H1 (cell line): Measurements from ENCODE around the gene CCR8. TPM values are rescaled to one million over a fixed set of nuclear protein-coding genes. Genes with fewer than 3 reads are reported as not detected.

ENCODE experiments used
- CTCF ChIA-PET: fragments of 300-600 bp; sonication (Branson Sonifier 250); formaldehyde crosslinking; loops from one replicate; lab custom pipeline; 2021; ENCODE audit not compliant: partially characterized antibody; lab: Charles Lee
- POLR2A ChIA-PET: fragments of 300-600 bp; sonication (Branson Sonifier 250); formaldehyde crosslinking; loops from one replicate; lab custom pipeline; 2021; ENCODE audit warnings: inconsistent platforms; ENCODE audit not compliant: partially characterized antibody; lab: Charles Lee
- DNase-seq, 2 experiments: peaks; one replicate each; pipeline versions ENCODE4 v3.0.0 to v3.0.0-alpha.2; 2010 to 2022; ENCODE audit warnings: low spot score in 2 of 2, low read depth in 1 of 2, mixed read lengths in 1 of 2
- FAIRE-seq: peaks from 2 replicates; lab custom pipeline; 2011; peaks lifted over from hg19 to GRCh38; lab: Jason Lieb, UNC
- H2AFZ ChIP-seq: 2 replicates; pipeline ENCODE4 v1.8.1; 2012; ENCODE audit warnings: low read length, inconsistent platforms
- H2AK5ac ChIP-seq: 2 replicates; pipeline ENCODE4 v1.6.1; 2013; ENCODE audit warnings: low read depth, low read length
- H2BK120ac ChIP-seq: replicated peaks from 2 replicates; pipeline ENCODE3; 2013; ENCODE audit warnings: low read depth, low read length, inconsistent platforms
- H2BK12ac ChIP-seq: 2 replicates; pipeline ENCODE4 v1.6.1; 2013; ENCODE audit warnings: low read depth, low read length
- H2BK15ac ChIP-seq: 2 replicates; pipeline ENCODE4 v1.6.1; 2013; ENCODE audit warnings: low read length
- H2BK20ac ChIP-seq: 2 replicates; pipeline ENCODE4 v1.6.1; 2013; ENCODE audit warnings: low read length
- H2BK5ac ChIP-seq: 2 replicates; pipeline ENCODE4 v1.6.1; 2013; ENCODE audit warnings: low read depth, low read length
- H3K14ac ChIP-seq: 2 replicates; pipeline ENCODE4 v1.6.1; 2013; ENCODE audit warnings: inconsistent platforms; ENCODE audit not compliant: insufficient read length
- H3K18ac ChIP-seq: 2 replicates; pipeline ENCODE4 v1.6.1; 2013; ENCODE audit warnings: low read length; ENCODE audit errors: extremely low read depth
- H3K23ac ChIP-seq: 2 replicates; pipeline ENCODE4 v1.6.1; 2013; ENCODE audit warnings: inconsistent platforms; ENCODE audit not compliant: insufficient read length
- H3K23me2 ChIP-seq: 2 replicates; pipeline ENCODE4 v1.6.1; 2013; ENCODE audit warnings: low read depth, low read length
- H3K27ac ChIP-seq: 2 replicates; pipeline ENCODE4 v1.6.1; 2011; ENCODE audit warnings: low read depth, low read length, inconsistent platforms
- H3K27me3 ChIP-seq, 4 experiments: replicated peaks in 1 of 4; 1 replicate in 1 of 4; 2 replicates in 3 of 4; pipeline versions ENCODE4 v1.6.1 to v1.8.1; 2011 to 2013; ENCODE audit warnings: low read length in 3 of 4, mild to moderate bottlenecking in 3 of 4, inconsistent platforms in 2 of 4, mixed read lengths in 2 of 4, moderate library complexity in 1 of 4; ENCODE audit not compliant: control insufficient read depth in 3 of 4, insufficient read depth in 3 of 4; ENCODE audit errors: extremely low read depth in 1 of 4
- H3K36me3 ChIP-seq, 4 experiments: 2 replicates each; pipeline versions ENCODE4 v1.6.1 to v1.8.1; 2011 to 2013; ENCODE audit warnings: mild to moderate bottlenecking in 4 of 4, low read length in 3 of 4, moderate library complexity in 2 of 4, control low read depth in 1 of 4, inconsistent platforms in 1 of 4; ENCODE audit not compliant: insufficient read depth in 4 of 4, control insufficient read depth in 2 of 4
- H3K4ac ChIP-seq: replicated peaks from 2 replicates; pipeline ENCODE3; 2013; ENCODE audit warnings: low read length, low read depth, mixed read lengths, inconsistent platforms; ENCODE audit not compliant: insufficient read length
- H3K4me1 ChIP-seq, 4 experiments: replicated peaks in 1 of 4; 1 replicate in 1 of 4; 2 replicates in 3 of 4; pipeline versions ENCODE4 v1.6.1 to v1.8.1; 2011 to 2013; ENCODE audit warnings: low read length in 3 of 4, inconsistent platforms in 2 of 4, mixed read lengths in 1 of 4; ENCODE audit not compliant: insufficient read depth in 4 of 4, control insufficient read depth in 3 of 4
- H3K4me2 ChIP-seq, 2 experiments: 2 replicates each; pipeline versions ENCODE4 v1.6.1 to v1.8.1; 2011 to 2013; ENCODE audit warnings: low read depth in 2 of 2, low read length in 2 of 2, control low read depth in 1 of 2, inconsistent platforms in 1 of 2, mild to moderate bottlenecking in 1 of 2; ENCODE audit not compliant: insufficient read depth in 1 of 2
- H3K4me3 ChIP-seq, 4 experiments: fragments of 200-600, 300-600 bp in 1 of 4; sonication (generic), shearing (Covaris generic), sonication (Bioruptor Twin) in 1 of 4; 2 replicates each; pipeline versions ENCODE4 v1.5.1 to v1.8.1; 2011 to 2016; ENCODE audit warnings: low read length in 4 of 4, low read depth in 3 of 4, control low read depth in 2 of 4, inconsistent platforms in 2 of 4, mild to moderate bottlenecking in 2 of 4, mixed read lengths in 1 of 4, moderate library complexity in 1 of 4; ENCODE audit not compliant: insufficient read depth in 2 of 4; ENCODE audit errors: extremely low read depth in 1 of 4
- H3K56ac ChIP-seq: replicated peaks from 2 replicates; pipeline ENCODE3; 2013; ENCODE audit warnings: low read depth, mild to moderate bottlenecking, mixed read lengths, low read length, inconsistent platforms; ENCODE audit not compliant: insufficient read length
- H3K79me1 ChIP-seq: 2 replicates; pipeline ENCODE4 v1.6.1; 2013; ENCODE audit warnings: low read depth, low read length, control low read depth
- H3K79me2 ChIP-seq, 2 experiments: 2 replicates each; pipeline versions ENCODE4 v1.6.1 to v1.8.1; 2012 to 2013; ENCODE audit warnings: low read length in 2 of 2, mild to moderate bottlenecking in 2 of 2, inconsistent platforms in 1 of 2; ENCODE audit not compliant: insufficient read depth in 2 of 2, control insufficient read depth in 1 of 2
- H3K9ac ChIP-seq, 4 experiments: replicated peaks in 1 of 4; 1 replicate in 1 of 4; 2 replicates in 3 of 4; pipeline versions ENCODE4 v1.6.1 to v1.8.1; 2011 to 2013; ENCODE audit warnings: low read depth in 3 of 4, low read length in 3 of 4, control low read depth in 2 of 4, mild to moderate bottlenecking in 2 of 4, moderate library complexity in 2 of 4, inconsistent platforms in 1 of 4; ENCODE audit errors: extremely low read depth in 1 of 4
- H3K9me3 ChIP-seq, 2 experiments: 2 replicates each; pipeline versions ENCODE4 v1.6.1 to v1.8.1; 2012 to 2013; ENCODE audit warnings: mild to moderate bottlenecking in 2 of 2, moderate library complexity in 2 of 2, control low read depth in 1 of 2, inconsistent platforms in 1 of 2, low read depth in 1 of 2, low read length in 1 of 2, mixed read lengths in 1 of 2; ENCODE audit not compliant: insufficient read depth in 2 of 2
- H4K20me1 ChIP-seq, 2 experiments: replicated peaks in 1 of 2; 2 replicates each; pipeline versions ENCODE3 to v1.8.1; 2011 to 2013; ENCODE audit warnings: inconsistent platforms in 2 of 2, low read length in 2 of 2, mild to moderate bottlenecking in 1 of 2; ENCODE audit not compliant: insufficient read depth in 2 of 2, control insufficient read depth in 1 of 2
- H4K5ac ChIP-seq: 2 replicates; pipeline ENCODE4 v1.6.1; 2013; ENCODE audit warnings: low read length, low read depth, mixed read lengths, inconsistent platforms; ENCODE audit not compliant: insufficient read length
- H4K8ac ChIP-seq: 2 replicates; pipeline ENCODE4 v1.8.0; 2013; ENCODE audit warnings: mild to moderate bottlenecking, moderate library complexity, low read length, inconsistent platforms; ENCODE audit not compliant: insufficient read depth; ENCODE audit errors: extremely low read depth
- H4K91ac ChIP-seq: replicated peaks from 2 replicates; pipeline ENCODE3; 2013; ENCODE audit warnings: low read length, mixed read lengths, inconsistent platforms; ENCODE audit not compliant: insufficient read length
- CTCF ChIP-seq, 3 experiments: IDR thresholded peaks; 1 replicate in 2 of 3; 2 replicates in 1 of 3; pipeline versions ENCODE4 v1.5.1 to v1.6.1; 2011; ENCODE audit warnings: low read length in 3 of 3, mild to moderate bottlenecking in 3 of 3, inconsistent platforms in 2 of 3, low read depth in 1 of 3, moderate library complexity in 1 of 3; ENCODE audit not compliant: insufficient read depth in 1 of 3; ENCODE audit errors: control extremely low read depth in 1 of 3
- GTF2F1 ChIP-seq: IDR thresholded peaks from 2 replicates; pipeline ENCODE4 v1.6.1; 2012; ENCODE audit warnings: low read depth, low read length, improper control_type of control experiment, borderline replicate concordance
- KDM1A ChIP-seq: fragments of 200-600, 300-600 bp; sonication (generic); IDR thresholded peaks from 2 replicates; pipeline ENCODE4 v1.7.1; 2016; ENCODE audit warnings: mild to moderate bottlenecking, low read length, borderline replicate concordance
- MAX ChIP-seq: IDR thresholded peaks from 2 replicates; pipeline ENCODE4 v1.6.1; 2012; ENCODE audit warnings: inconsistent platforms
- RAD21 ChIP-seq, 2 experiments: IDR thresholded peaks in 1 of 2; conservative IDR thresholded peaks in 1 of 2; 2 replicates each; pipeline ENCODE4 v1.6.1; 2011; ENCODE audit warnings: low read depth in 2 of 2, low read length in 2 of 2, improper control_type of control experiment in 1 of 2, inconsistent platforms in 1 of 2, mild to moderate bottlenecking in 1 of 2, moderate library complexity in 1 of 2
- RFX5 ChIP-seq: IDR thresholded peaks from 2 replicates; pipeline ENCODE4 v1.6.1; 2011; ENCODE audit warnings: low read depth, low read length, improper control_type of control experiment, borderline replicate concordance
- SAP30 ChIP-seq: fragments of 300-600 bp; sonication (generic); IDR thresholded peaks from 2 replicates; pipeline ENCODE4 v1.7.1; 2012; ENCODE audit warnings: low read length, moderate library complexity, mild to moderate bottlenecking, inconsistent platforms; ENCODE audit not compliant: insufficient read depth, insufficient replicate concordance
- SIRT6 ChIP-seq: IDR thresholded peaks from one replicate; pipeline ENCODE4 v1.7.1; 2012; ENCODE audit warnings: low read length, inconsistent platforms
- SIX5 ChIP-seq: IDR thresholded peaks from 2 replicates; pipeline ENCODE4 v1.6.1; 2011; ENCODE audit warnings: mild to moderate bottlenecking, low read depth, low read length
- TAF1 ChIP-seq: IDR thresholded peaks from 2 replicates; pipeline ENCODE4 v1.6.1; 2011; ENCODE audit warnings: mild to moderate bottlenecking, low read depth, low read length
- WGBS, 2 experiments: shearing (Covaris generic) in 1 of 2; methylation state at CpG; one replicate each; pipeline versions ENCODE4 v1.1.6 to v1.1.7; 2013 to 2015; ENCODE audit warnings: low lambda C conversion rate in 2 of 2, mixed read lengths in 2 of 2, inconsistent platforms in 1 of 2, low coverage in 1 of 2, missing lambda C conversion rate in 1 of 2; ENCODE audit not compliant: insufficient replicate concordance in 2 of 2, insufficient coverage in 1 of 2, insufficient read length in 1 of 2; ENCODE audit errors: extremely low coverage in 1 of 2, missing lambda C conversion rate in 1 of 2; 5-methylcytosine and 5-hydroxymethylcytosine counted together
- polyA plus RNA-seq, 7 experiments: library from polyadenylated mRNA; depleted of rRNA in 3 of 7; stranded (reverse) in 5 of 7; unstranded in 2 of 7; fragments of >200 nt in 5 of 7; fragments of 200-250 nt in 2 of 7; gene quantifications; 1 replicate in 5 of 7; 2 replicates in 1 of 7; 4 replicates in 1 of 7; pipeline versions ENCODE4 v1.2.1 to v1.2.3, GENCODE V29; 2011 to 2013; ENCODE audit warnings: missing spikeins in 2 of 7, mixed read lengths in 2 of 7
- total RNA-seq: library from RNA; stranded (reverse); fragmentation: NEBNext Ultra II Directional; extraction: Animal tissue kit (Norgen Biotek cat#: 25700); gene quantifications from 2 replicates; pipeline ENCODE4 v1.2.1, GENCODE V29; 2021

The CCR8 gene
- total and polyA plus RNA-seq, 2 of the 8 experiments (the other 6 are each of a cell fraction or from before 2014, with no cell fraction given): 0.35 TPM; not detected in 1

GRCh38 chr3:39291903-39292329, 37.6 kb upstream of the CCR8 start:
- WGBS, 2 experiments: 35% methylated on average over 5 of the region's 5 CpGs; no CpG with 5 or more reads in 1 of the 2 experiments
- no peak for FAIRE-seq
- TF ChIP-seq SAP30: no peak
- TF ChIP-seq GTF2F1: no peak
- peak; percentile 19; the same call in 1 of the 2 replicates for TF ChIP-seq KDM1A
- peak; percentile 80 to 88 for TF ChIP-seq RAD21 (IDR thresholded peaks at IDR 0.05 in 1 of 2, conservative IDR thresholded peaks at IDR 0.05 in 1 of 2; ENCODE audit: low read depth in 2 of 2, low read length in 2 of 2)
- no peak for TF ChIP-seq TAF1
- peak; percentile 80 to 96 (median 91) for TF ChIP-seq CTCF (IDR thresholded peaks at IDR 0.05; ENCODE audit: control extremely low read depth in 1 of 3, insufficient read depth in 1 of 3, low read depth in 1 of 3, low read length in 3 of 3)
- no peak for TF ChIP-seq RFX5
- no peak for TF ChIP-seq SIRT6
- peak; percentile 45; the same call in 1 of the 2 replicates for TF ChIP-seq MAX
- no peak for TF ChIP-seq SIX5

More at GRCh38 chr3:39291903-39292329, 37.6 kb upstream of the CCR8 start:
- Histone ChIP-seq H3K4me1 (no peaks in the 10 kb centered on the region; a peak in 2 of 7 replicates), H2BK12ac (no peak overlapping the region), H4K20me1 (no peaks in the 10 kb centered on the region), H3K4me3 (no peak overlapping the region), H3K23ac (no peak overlapping the region), H2BK15ac (no peak overlapping the region), H3K56ac (no peak overlapping the region), H3K9me3 (no peaks in the 10 kb centered on the region), H3K79me2 (no peaks in the 10 kb centered on the region), H3K79me1 (no peaks in the 10 kb centered on the region), H2AK5ac (no peak overlapping the region), H3K27ac (no peak overlapping the region), H4K91ac (no peak overlapping the region), H3K4me2 (no peak overlapping the region), H4K8ac (no peak overlapping the region), H3K18ac (no peak overlapping the region; the same call in 1 of the 2 replicates), H3K27me3 (no peaks in the 10 kb centered on the region; a peak in 1 of 7 replicates), H3K23me2 (no peaks in the 10 kb centered on the region), H4K5ac (no peak overlapping the region), H2AFZ (peak overlapping the region; percentile 98; the same call in 1 of the 2 replicates), H2BK20ac (no peak overlapping the region), H3K4ac (no peak overlapping the region), H3K36me3 (no peaks in the 10 kb centered on the region), H2BK120ac (no peak overlapping the region), H2BK5ac (no peak overlapping the region), H3K9ac (no peak overlapping the region), H3K14ac (no peak overlapping the region)
- ChIA-PET CTCF (interaction anchor here (0.6 to 30.1 kb wide), 52 partner anchors 10 to 912 kb away, joined by 3 to 767 read pairs (median 6); partner anchors contain the start of genes CX3CR1, GORASP1, TTC21A and XIRP1), POLR2A (interaction anchor here (1.1 to 1.7 kb wide), 2 partner anchors 121 to 166 kb away, joined by 5 to 6 read pairs; no protein-coding TSS in a partner anchor)
- peak; percentile 39 to 97 for DNase-seq
